HUES48 (cell line): ENCODE results near the gene GRIN3A.
"Not testable (repeated sequence)": the region's sequence is repeated elsewhere in the genome, so short reads cannot be mapped to it uniquely, and the experiment has no call there.

Experiments
- H3K27ac ChIP-seq: one replicate; pipeline ENCODE4 v1.7.0; 2013; ENCODE audit warnings: low read depth, low read length, inconsistent platforms
- H3K27me3 ChIP-seq: 2 replicates; pipeline ENCODE4 v1.6.1; 2013; ENCODE audit warnings: mild to moderate bottlenecking, low read length; ENCODE audit not compliant: control insufficient read depth, insufficient read depth
- H3K36me3 ChIP-seq: 2 replicates; pipeline ENCODE4 v1.6.1; 2013; ENCODE audit warnings: low read length; ENCODE audit not compliant: control insufficient read depth, insufficient read depth
- H3K4me1 ChIP-seq: 2 replicates; pipeline ENCODE4 v1.6.1; 2013; ENCODE audit warnings: mild to moderate bottlenecking, low read length; ENCODE audit not compliant: control insufficient read depth, insufficient read depth
- H3K4me3 ChIP-seq: 2 replicates; pipeline ENCODE4 v1.5.1; 2013; ENCODE audit warnings: mild to moderate bottlenecking, low read depth, low read length
- H3K9ac ChIP-seq: 2 replicates; pipeline ENCODE4 v1.6.1; 2013; ENCODE audit warnings: mild to moderate bottlenecking, low read depth, low read length, moderate library complexity
- H3K9me3 ChIP-seq: 2 replicates; pipeline ENCODE4 v1.6.1; 2013; ENCODE audit warnings: low read length; ENCODE audit not compliant: control insufficient read depth, insufficient read depth

Gene GRIN3A

GRCh38 chr9:101593345-101593744, 145.1 kb downstream of the GRIN3A start:
- Histone ChIP-seq H3K4me1 (no peaks in the 10 kb centered on the region), H3K9ac (no peak overlapping the region), H3K36me3 (no peaks in the 10 kb centered on the region), H3K4me3 (no peak overlapping the region), H3K27me3 (no peaks in the 10 kb centered on the region), H3K9me3 (no peaks in the 10 kb centered on the region), H3K27ac (no peak overlapping the region)

- Histone ChIP-seq H3K27ac (no peak overlapping the region), H3K9me3 (no peaks in the 10 kb centered on the region), H3K4me3 (no peak overlapping the region), H3K36me3 (no peaks in the 10 kb centered on the region), H3K4me1 (no peaks in the 10 kb centered on the region), H3K27me3 (no peaks in the 10 kb centered on the region), H3K9ac (no peak overlapping the region)
These were observed 145.7 kb downstream of the GRIN3A start for GRCh38 chr9:101592788-101593187.

DNA sequence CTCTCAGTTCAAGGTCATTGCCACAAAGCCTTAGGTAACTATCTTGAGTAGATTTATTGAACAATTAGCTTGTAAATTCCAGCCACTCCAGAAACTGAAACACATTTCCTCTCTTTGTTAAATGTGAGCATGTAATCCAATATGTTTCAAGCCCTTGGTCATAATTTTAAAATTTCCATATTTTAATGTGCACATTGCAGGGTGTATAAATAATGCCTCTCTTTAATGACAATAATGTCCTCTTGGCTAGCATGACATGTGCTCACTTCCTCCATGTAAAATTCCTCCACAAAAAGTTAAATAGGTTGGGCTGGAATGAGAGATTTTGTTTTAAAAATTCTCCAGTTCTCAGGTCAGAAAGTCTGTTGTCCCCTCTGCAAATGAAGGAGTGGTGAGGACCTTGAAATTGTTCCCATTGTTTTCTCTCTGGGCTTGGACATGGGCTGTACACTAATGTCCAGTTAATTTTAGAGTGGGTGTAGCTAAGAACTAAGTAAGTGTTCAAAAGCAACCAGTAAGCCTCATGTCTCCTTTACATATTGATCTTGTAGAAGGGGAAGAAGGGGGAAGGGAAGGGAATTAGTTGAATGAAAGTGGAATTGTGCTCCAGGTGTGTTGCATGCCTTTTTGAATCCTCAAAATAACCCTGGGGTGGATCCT, 146.5 kb downstream of the GRIN3A start:
- H3K4me1 ChIP-seq: no peaks in the 10 kb centered on the region
- no peak overlapping the region for H3K27ac ChIP-seq
- H3K4me3 ChIP-seq: no peak overlapping the region
- H3K9ac ChIP-seq: no peak overlapping the region
- H3K9me3 ChIP-seq: no peaks in the 10 kb centered on the region
- no peaks in the 10 kb centered on the region for H3K27me3 ChIP-seq
- no peaks in the 10 kb centered on the region for H3K36me3 ChIP-seq

GRCh38 chr9:101590901-101591300, 147.5 kb downstream of the GRIN3A start:
- Histone ChIP-seq H3K9me3 (no peaks in the 10 kb centered on the region), H3K36me3 (no peaks in the 10 kb centered on the region), H3K4me1 (no peaks in the 10 kb centered on the region), H3K27me3 (no peaks in the 10 kb centered on the region), H3K27ac (no peak overlapping the region), H3K9ac (no peak overlapping the region), H3K4me3 (no peak overlapping the region)

- H3K36me3 ChIP-seq, H3K27me3 ChIP-seq, H3K9ac ChIP-seq, H3K9me3 ChIP-seq, H3K27ac ChIP-seq, H3K4me1 ChIP-seq, H3K4me3 ChIP-seq: not testable (repeated sequence)
These were observed 148.4 kb downstream of the GRIN3A start for GRCh38 chr9:101590074-101590473.

GRCh38 chr9:101587332-101588043, 151.0 kb downstream of the GRIN3A start:
- H3K4me1 ChIP-seq: peaks cover 16% of the 10 kb centered on the region
- no peak overlapping the region for H3K4me3 ChIP-seq
- H3K9ac ChIP-seq: no peak overlapping the region
- no peak overlapping the region for H3K27ac ChIP-seq
- H3K9me3 ChIP-seq: no peaks in the 10 kb centered on the region
- no peaks in the 10 kb centered on the region for H3K36me3 ChIP-seq
- H3K27me3 ChIP-seq: no peaks in the 10 kb centered on the region

GRCh38 chr9:101586651-101587050, 151.8 kb downstream of the GRIN3A start:
- Histone ChIP-seq H3K4me3 (no peak overlapping the region), H3K27ac (no peak overlapping the region), H3K27me3 (no peaks in the 10 kb centered on the region), H3K9me3 (no peaks in the 10 kb centered on the region), H3K4me1 (peaks cover 20% of the 10 kb centered on the region), H3K36me3 (no peaks in the 10 kb centered on the region), H3K9ac (no peak overlapping the region)

- no peak overlapping the region for H3K4me3 ChIP-seq
- H3K4me1 ChIP-seq: peaks cover 20% of the 10 kb centered on the region
- no peaks in the 10 kb centered on the region for H3K27me3 ChIP-seq
- H3K27ac ChIP-seq: no peak overlapping the region
- H3K9me3 ChIP-seq: no peaks in the 10 kb centered on the region
- H3K36me3 ChIP-seq: no peaks in the 10 kb centered on the region
- no peak overlapping the region for H3K9ac ChIP-seq
These were observed 152.7 kb downstream of the GRIN3A start for GRCh38 chr9:101585740-101586139.

- no peak overlapping the region for H3K4me3 ChIP-seq
- H3K4me1 ChIP-seq: peaks cover 25% of the 10 kb centered on the region
- H3K9ac ChIP-seq: no peak overlapping the region
- no peaks in the 10 kb centered on the region for H3K36me3 ChIP-seq
- H3K9me3 ChIP-seq: no peaks in the 10 kb centered on the region
- H3K27me3 ChIP-seq: no peaks in the 10 kb centered on the region
- no peak overlapping the region for H3K27ac ChIP-seq
These were observed 155.9 kb downstream of the GRIN3A start for GRCh38 chr9:101582553-101582952.

DNA sequence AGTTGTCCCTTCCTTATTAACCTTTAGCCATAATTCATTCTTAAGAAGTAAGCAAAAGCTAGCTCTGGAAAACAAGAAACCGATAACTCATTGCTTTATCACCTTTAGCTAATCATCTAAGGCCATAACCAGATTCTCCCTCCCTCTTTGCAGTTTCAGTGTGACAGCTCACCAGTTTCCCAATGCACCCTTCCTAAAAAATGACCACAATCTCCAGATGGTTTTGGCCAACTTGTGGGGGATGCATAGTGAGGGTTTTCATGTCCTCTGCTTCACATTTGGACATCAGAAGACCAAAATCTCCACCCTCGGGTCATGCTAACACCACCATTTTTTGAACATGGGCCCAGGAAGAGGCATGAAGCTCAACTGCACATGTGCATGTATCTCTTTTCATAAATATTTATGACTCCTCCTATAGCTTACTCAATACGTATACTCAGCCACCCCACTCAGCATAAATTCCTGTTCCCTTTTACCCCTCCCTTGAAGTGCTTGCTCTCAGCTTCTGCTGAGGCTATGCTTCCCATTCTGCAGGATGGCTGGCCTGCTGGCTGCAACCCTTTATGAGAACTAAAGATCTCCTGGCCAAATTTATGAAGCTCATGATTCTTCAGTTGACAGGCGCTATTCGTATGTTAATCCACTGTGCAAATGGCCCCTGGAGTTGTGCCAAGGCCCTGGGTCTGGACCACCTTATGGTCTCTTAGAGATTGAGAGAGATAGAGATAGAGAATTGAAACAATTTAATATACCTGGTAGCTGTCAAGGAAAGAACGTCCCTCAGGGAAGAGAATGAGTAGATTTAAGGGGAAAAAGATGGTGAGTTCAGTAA, 158.5 kb downstream of the GRIN3A start:
- H3K36me3 ChIP-seq: no peaks in the 10 kb centered on the region
- no peak overlapping the region for H3K27ac ChIP-seq
- H3K9ac ChIP-seq: no peak overlapping the region
- no peaks in the 10 kb centered on the region for H3K9me3 ChIP-seq
- peaks cover 25% of the 10 kb centered on the region for H3K4me1 ChIP-seq
- H3K27me3 ChIP-seq: no peaks in the 10 kb centered on the region
- no peak overlapping the region for H3K4me3 ChIP-seq

DNA sequence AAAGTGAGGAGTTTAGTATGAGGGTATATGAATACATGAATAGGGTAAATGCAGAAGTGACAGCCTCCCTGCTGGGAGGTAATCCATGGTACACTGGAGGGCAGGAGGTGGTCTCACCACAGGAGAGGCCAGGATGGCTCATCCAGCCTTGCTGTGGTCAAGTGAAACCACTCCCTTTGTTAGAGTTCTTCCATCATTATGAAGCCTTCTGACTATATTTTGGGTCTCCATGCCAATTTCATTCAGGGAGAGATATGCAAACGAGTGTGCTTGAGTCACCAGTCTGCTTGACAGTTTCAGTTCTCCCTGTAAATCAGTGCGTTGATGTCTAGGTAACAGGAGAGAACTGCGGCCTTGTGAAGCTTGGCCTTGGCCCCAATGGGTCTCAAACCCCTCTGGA, 160.1 kb downstream of the GRIN3A start:
- Histone ChIP-seq H3K27me3 (no peaks in the 10 kb centered on the region), H3K36me3 (no peaks in the 10 kb centered on the region), H3K9ac (no peak overlapping the region), H3K4me1 (peaks cover 18% of the 10 kb centered on the region), H3K27ac (no peak overlapping the region), H3K9me3 (no peaks in the 10 kb centered on the region), H3K4me3 (no peak overlapping the region)
